C4-2B (cell line): ENCODE results near the gene IGFBP7.

ENCODE experiments used
- H3K27ac ChIP-seq: fragments of 450-650 bp; 2 replicates; pipeline ENCODE4 v1.5.1; 2017
- ZFX ChIP-seq: fragments of 450-650 bp; IDR thresholded peaks from 2 replicates; pipeline ENCODE4 v1.6.1; 2017
- TF ChIP-seq, protein P1 (sequence below): fragments of 450-650 bp; conservative IDR thresholded peaks from 2 replicates; pipeline ENCODE4 v1.5.1; 2017; ENCODE audit warnings: mild to moderate bottlenecking

Gene IGFBP7

DNA sequence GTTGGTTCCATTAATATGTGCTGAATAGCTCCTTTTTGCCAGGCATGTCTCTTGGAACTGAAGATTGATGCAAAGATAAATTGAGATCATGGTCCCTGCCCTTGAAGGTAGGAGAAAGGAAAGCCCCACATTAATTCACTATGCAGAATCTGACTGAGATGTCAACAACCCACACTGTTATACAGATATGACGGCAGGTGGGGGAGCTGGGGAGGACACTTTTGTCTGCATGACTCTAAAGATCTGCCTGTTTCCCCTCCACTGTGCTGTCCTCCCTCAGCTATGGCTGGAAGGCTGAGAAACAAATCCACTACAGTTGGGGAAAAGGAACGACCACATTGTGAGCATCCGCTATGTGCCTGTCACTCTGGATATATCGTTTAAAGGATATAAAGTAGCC is 36.3 kb upstream of the IGFBP7 start:
- TF ChIP-seq ZFX, result no peak
- TF ChIP-seq, protein P1, sequence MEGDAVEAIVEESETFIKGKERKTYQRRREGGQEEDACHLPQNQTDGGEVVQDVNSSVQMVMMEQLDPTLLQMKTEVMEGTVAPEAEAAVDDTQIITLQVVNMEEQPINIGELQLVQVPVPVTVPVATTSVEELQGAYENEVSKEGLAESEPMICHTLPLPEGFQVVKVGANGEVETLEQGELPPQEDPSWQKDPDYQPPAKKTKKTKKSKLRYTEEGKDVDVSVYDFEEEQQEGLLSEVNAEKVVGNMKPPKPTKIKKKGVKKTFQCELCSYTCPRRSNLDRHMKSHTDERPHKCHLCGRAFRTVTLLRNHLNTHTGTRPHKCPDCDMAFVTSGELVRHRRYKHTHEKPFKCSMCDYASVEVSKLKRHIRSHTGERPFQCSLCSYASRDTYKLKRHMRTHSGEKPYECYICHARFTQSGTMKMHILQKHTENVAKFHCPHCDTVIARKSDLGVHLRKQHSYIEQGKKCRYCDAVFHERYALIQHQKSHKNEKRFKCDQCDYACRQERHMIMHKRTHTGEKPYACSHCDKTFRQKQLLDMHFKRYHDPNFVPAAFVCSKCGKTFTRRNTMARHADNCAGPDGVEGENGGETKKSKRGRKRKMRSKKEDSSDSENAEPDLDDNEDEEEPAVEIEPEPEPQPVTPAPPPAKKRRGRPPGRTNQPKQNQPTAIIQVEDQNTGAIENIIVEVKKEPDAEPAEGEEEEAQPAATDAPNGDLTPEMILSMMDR, result no peak
- H3K27ac ChIP-seq, result no peak overlapping the region

GRCh38 chr4:57144466-57144865 is 34.3 kb upstream of the IGFBP7 start:
- TF ChIP-seq ZFX, result no peak
- TF ChIP-seq, protein P1, result no peak
- H3K27ac ChIP-seq, result no peak overlapping the region

DNA sequence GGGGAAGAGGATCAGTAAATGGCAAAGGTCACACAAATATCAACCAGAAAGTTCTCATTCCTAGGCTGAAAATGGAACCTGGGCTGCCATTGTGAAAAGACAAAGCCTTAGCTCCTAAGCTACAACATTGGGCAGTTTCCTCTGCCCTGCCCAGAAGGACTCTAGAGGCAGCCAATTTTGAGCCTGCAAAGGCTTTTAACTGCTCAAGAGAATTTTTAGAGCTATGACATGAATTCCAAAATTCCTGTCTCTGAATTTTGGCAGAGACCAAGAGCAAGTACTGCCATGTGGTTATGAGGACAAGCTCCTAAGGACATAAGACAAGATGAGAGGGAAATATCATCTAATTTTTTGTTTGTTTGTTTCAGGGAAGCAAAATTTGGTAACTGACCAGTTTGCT is 29.6 kb upstream of the IGFBP7 start:
- no peak overlapping the region for H3K27ac ChIP-seq

GRCh38 chr4:57137261-57137660 is 27.1 kb upstream of the IGFBP7 start:
- no peak for TF ChIP-seq ZFX
- TF ChIP-seq, protein P1, result no peak
- H3K27ac ChIP-seq, result no peak overlapping the region

More for the DNA sequence above, 29.6 kb upstream of the IGFBP7 start:
- TF ChIP-seq ZFX, result no peak
- TF ChIP-seq, protein P1, result no peak

GRCh38 chr4:57136281-57136680 is 26.1 kb upstream of the IGFBP7 start:
- no peak overlapping the region for H3K27ac ChIP-seq
- TF ChIP-seq, protein P1, result no peak

- H3K27ac ChIP-seq, result peak overlapping the region; percentile 32
- no peak for TF ChIP-seq ZFX
- TF ChIP-seq, protein P1, result no peak
Measured at GRCh38 chr4:57132743-57133137, 22.6 kb upstream of the IGFBP7 start.

- H3K27ac ChIP-seq, result peak overlapping the region; percentile 32
- TF ChIP-seq ZFX, result no peak
- TF ChIP-seq, protein P1, result no peak
Measured at GRCh38 chr4:57131849-57132742, 21.9 kb upstream of the IGFBP7 start.
